ENCODE results near the gene SIM1. TPM values are rescaled to one million over a fixed set of nuclear protein-coding genes. Genes with fewer than 3 reads are reported as not detected.
A peak's percentile ranks its signal among the peaks of the same experiment; 100 is the strongest.

Gene SIM1
- total and polyA plus RNA-seq, 2 of the 8 experiments (the other 6 are each of a cell fraction or from before 2014, with no cell fraction given), result 0.02 to 0.39 TPM

DNA sequence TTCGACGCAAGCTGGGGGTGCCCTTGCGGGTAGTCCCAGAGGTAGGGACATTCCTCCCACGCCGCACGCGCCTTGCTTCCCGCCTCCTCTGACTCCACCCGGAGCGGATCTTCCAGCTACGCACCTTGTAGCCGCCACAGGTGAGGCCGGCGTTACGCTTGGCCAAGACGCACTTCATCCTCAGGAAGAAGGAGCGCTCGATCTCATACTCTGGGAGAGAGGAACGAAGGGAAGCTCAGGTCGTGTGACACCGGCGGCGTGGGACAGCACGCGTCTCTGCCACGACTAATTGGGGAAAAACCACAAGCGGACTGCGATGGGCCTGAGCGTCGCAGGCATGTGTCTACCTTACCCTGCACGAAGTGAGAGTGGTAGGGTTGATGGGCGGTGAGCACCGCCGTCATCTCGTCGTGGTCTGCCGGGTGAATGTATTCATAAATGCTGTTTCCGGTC, 15.5 kb downstream of the SIM1 start:
- peaks cover 87 to 97% (median 93%) of the 10 kb centered on the region in 4 experiments for H3K27me3 ChIP-seq (replicated peaks in 1 of 4; ENCODE audit: control insufficient read depth in 3 of 4, extremely low read depth in 1 of 4, insufficient read depth in 3 of 4, low read length in 3 of 4)
- TF ChIP-seq, protein P1, sequence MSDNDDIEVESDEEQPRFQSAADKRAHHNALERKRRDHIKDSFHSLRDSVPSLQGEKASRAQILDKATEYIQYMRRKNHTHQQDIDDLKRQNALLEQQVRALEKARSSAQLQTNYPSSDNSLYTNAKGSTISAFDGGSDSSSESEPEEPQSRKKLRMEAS (IDR thresholded peaks at IDR 0.05), result peak; percentile 44
- no peak for TF ChIP-seq SIN3A (conservative IDR thresholded peaks at IDR 0.05 in 1 of 2, IDR thresholded peaks at IDR 0.05 in 1 of 2; ENCODE audit: low read depth in 1 of 2, low read length in 2 of 2)
- TF ChIP-seq TAF7 (optimal IDR thresholded peaks at IDR 0.05; ENCODE audit: borderline replicate concordance, low read depth, low read length), result no peak
- no peak for TF ChIP-seq KDM5A (IDR thresholded peaks at IDR 0.05; ENCODE audit: low read length)
- TF ChIP-seq EZH2 (IDR thresholded peaks at IDR 0.05; ENCODE audit: low read depth, low read length, severe bottlenecking), result peak; percentile 97
- no peak for TF ChIP-seq EGR1 (IDR thresholded peaks at IDR 0.05; ENCODE audit: borderline replicate concordance, low read depth, low read length)
- no peak for TF ChIP-seq POLR2A (IDR thresholded peaks at IDR 0.05; ENCODE audit: control extremely low read depth in 1 of 2, low read depth in 2 of 2, low read length in 2 of 2)
- no peak for TF ChIP-seq SIRT6 (IDR thresholded peaks at IDR 0.05; ENCODE audit: low read length)
- 0 out of 2 replicates have a peak, but pooled peaks have one; percentile 63 for TF ChIP-seq CBX8 (IDR thresholded peaks at IDR 0.05; ENCODE audit: borderline replicate concordance, low read depth, low read length)
- TF ChIP-seq NANOG (IDR thresholded peaks at IDR 0.05; ENCODE audit: insufficient read depth, low read depth, low read length, poor library complexity, severe bottlenecking), result no peak
- TF ChIP-seq BCL11A (IDR thresholded peaks at IDR 0.05; ENCODE audit: low read depth in 2 of 2, low read length in 2 of 2), result no peak
- peak; percentile 97 for TF ChIP-seq SUZ12 (IDR thresholded peaks at IDR 0.05; ENCODE audit: low read length)

More for the DNA sequence above, 15.5 kb downstream of the SIM1 start:
- no peak overlapping the region for H3K9ac ChIP-seq (replicated peaks in 1 of 4; ENCODE audit: extremely low read depth in 1 of 4, low read depth in 3 of 4, low read length in 3 of 4)
- no peak overlapping the region for H3K18ac ChIP-seq (ENCODE audit: extremely low read depth, low read length)
- DNase-seq (ENCODE audit: low read depth in 1 of 2, low spot score in 2 of 2), result no peak
- H3K56ac ChIP-seq (replicated peaks; ENCODE audit: insufficient read length, low read depth, low read length), result no peak overlapping the region
- H4K20me1 ChIP-seq (replicated peaks in 1 of 2; ENCODE audit: control insufficient read depth in 1 of 2, insufficient read depth in 2 of 2, low read length in 2 of 2), result peaks cover 22 to 27% of the 10 kb centered on the region in 2 experiments
- no peak for FAIRE-seq
- no peak overlapping the region for H4K8ac ChIP-seq (ENCODE audit: extremely low read depth, insufficient read depth, low read length)
- peak overlapping the region in 1 of 4 experiments; percentile 34; a peak in 1 of 8 replicates for H3K4me3 ChIP-seq (ENCODE audit: extremely low read depth in 1 of 4, insufficient read depth in 2 of 4, low read depth in 3 of 4, low read length in 4 of 4)
- H3K23me2 ChIP-seq (ENCODE audit: low read depth, low read length), result peaks cover 9% of the 10 kb centered on the region; the same call in 1 of the 2 replicates
- no peak overlapping the region for H2BK5ac ChIP-seq (ENCODE audit: low read depth, low read length)
- no peaks in the 10 kb centered on the region for H3K79me1 ChIP-seq (ENCODE audit: low read depth, low read length)
- H3K4me2 ChIP-seq (ENCODE audit: insufficient read depth in 1 of 2, low read depth in 2 of 2, low read length in 2 of 2), result peak overlapping the region; percentile 52 to 72
- H2AK5ac ChIP-seq (ENCODE audit: low read depth, low read length), result no peak overlapping the region
- no peak overlapping the region for H3K14ac ChIP-seq (ENCODE audit: insufficient read length)
- H2BK120ac ChIP-seq (replicated peaks; ENCODE audit: low read depth, low read length), result no peak overlapping the region
- H3K4me1 ChIP-seq (replicated peaks in 1 of 4; ENCODE audit: control insufficient read depth in 3 of 4, insufficient read depth in 4 of 4, low read length in 3 of 4), result peaks cover 15 to 35% (median 22%) of the 10 kb centered on the region in 4 experiments
- no peak overlapping the region for H3K23ac ChIP-seq (ENCODE audit: insufficient read length)
- no peak overlapping the region for H2AFZ ChIP-seq (ENCODE audit: low read length)
- POLR2A ChIA-PET (ENCODE audit: partially characterized antibody), result interaction anchor here (3.6 to 3.7 kb wide), 2 partner anchors 8 to 15 kb away, joined by 16 read pairs; partner anchors contain the start of gene SIM1
- H3K27ac ChIP-seq (ENCODE audit: low read depth, low read length), result no peak overlapping the region
- CTCF ChIA-PET (ENCODE audit: partially characterized antibody), result interaction anchor here (1.0 to 15.2 kb wide), 7 partner anchors 13 to 342 kb away, joined by 3 to 215 read pairs (median 5); partner anchors contain the start of gene SIM1
- no peak overlapping the region for H2BK15ac ChIP-seq (ENCODE audit: low read length)
- no peak overlapping the region for H4K5ac ChIP-seq (ENCODE audit: insufficient read length, low read depth, low read length)
- no peaks in the 10 kb centered on the region for H3K9me3 ChIP-seq (ENCODE audit: insufficient read depth in 2 of 2, low read depth in 1 of 2, low read length in 1 of 2)
- no peak overlapping the region for H2BK20ac ChIP-seq (ENCODE audit: low read length)
- 10% methylated on average over 38 of the region's 38 CpGs; no CpG with 5 or more reads in 1 of the 2 experiments for WGBS, 2 experiments (ENCODE audit: extremely low coverage in 1 of 2, insufficient coverage in 1 of 2, insufficient read length in 1 of 2, insufficient replicate concordance in 2 of 2, low coverage in 1 of 2, low lambda C conversion rate in 2 of 2, missing lambda C conversion rate in 1 of 2)
- no peaks in the 10 kb centered on the region for H3K79me2 ChIP-seq (ENCODE audit: control insufficient read depth in 1 of 2, insufficient read depth in 2 of 2, low read length in 2 of 2)
- no peak overlapping the region for H4K91ac ChIP-seq (replicated peaks; ENCODE audit: insufficient read length, low read length)
- H2BK12ac ChIP-seq (ENCODE audit: low read depth, low read length), result no peak overlapping the region
- H3K36me3 ChIP-seq (ENCODE audit: control insufficient read depth in 2 of 4, insufficient read depth in 4 of 4, low read length in 3 of 4), result no peaks in the 10 kb centered on the region
- H3K4ac ChIP-seq (replicated peaks; ENCODE audit: insufficient read length, low read depth, low read length), result no peak overlapping the region
